Brain microvascular endothelial cell (primary cell): ENCODE results near the gene PLD5.
"Not testable (repeated sequence)": the region's sequence is repeated elsewhere in the genome, so short reads cannot be mapped to it uniquely, and the experiment has no call there.

ENCODE experiments used
- DNase-seq: peaks from one replicate; pipeline ENCODE4 v3.0.0-alpha.2; 2020
- H3K27ac ChIP-seq: fragments of 250-450 bp; sonication (Bioruptor Pico); 2 replicates; pipeline ENCODE4 v1.5.1; 2020; ENCODE audit warnings: mild to moderate bottlenecking, moderate library complexity
- H3K27me3 ChIP-seq: fragments of 250-450 bp; sonication (Bioruptor Pico); replicated peaks from 2 replicates; pipeline ENCODE4 v1.5.1; 2020; ENCODE audit warnings: mild to moderate bottlenecking
- H3K36me3 ChIP-seq: fragments of 250-450 bp; sonication (Bioruptor Pico); replicated peaks from 2 replicates; pipeline ENCODE4 v1.5.1; 2020; ENCODE audit warnings: mild to moderate bottlenecking
- H3K4me3 ChIP-seq: 2 replicates; pipeline ENCODE4 v1.5.1; 2011; ENCODE audit warnings: low read depth, mild to moderate bottlenecking, control low read depth, low read length, moderate library complexity
- CTCF ChIP-seq: IDR thresholded peaks from 2 replicates; pipeline ENCODE4 v1.5.1; 2011; ENCODE audit warnings: low read depth, mild to moderate bottlenecking, moderate library complexity, low read length, control low read depth, inconsistent platforms; ENCODE audit errors: missing control alignments
- in situ Hi-C: cut with HindIII; loops from 2 replicates; pipeline ENCODE4 v1.10.0; 2017; ENCODE audit warnings: low sequenced_read_pairs, low pct_ligation_motif_present

The PLD5 gene

DNA sequence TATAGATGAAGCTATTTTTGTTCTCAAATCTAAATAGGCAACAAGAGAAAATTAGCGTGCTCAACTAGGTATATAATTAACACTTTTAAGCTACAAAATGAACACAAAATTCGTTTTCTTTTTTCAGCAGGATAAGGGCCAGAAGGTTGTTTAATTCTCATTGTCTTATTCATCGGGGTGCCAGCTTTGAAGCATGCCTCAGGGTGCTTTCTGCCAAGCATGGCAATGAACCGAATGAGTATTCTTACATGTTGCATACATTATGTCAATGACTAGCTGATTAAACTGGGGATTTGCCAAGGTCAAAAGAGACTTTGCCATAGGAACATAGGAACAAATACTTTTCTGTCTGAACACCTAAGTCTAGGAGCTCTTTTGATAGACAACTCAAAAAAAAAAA lies 423.6 kb downstream of the PLD5 start:
- Histone ChIP-seq H3K4me3 (no peak overlapping the region), H3K27ac (no peak overlapping the region), H3K36me3 (no peaks in the 10 kb centered on the region), H3K27me3 (no peaks in the 10 kb centered on the region)
- in situ Hi-C loops = no loop called here
- no peak for DNase-seq
- no peak for TF ChIP-seq CTCF

- H3K36me3 ChIP-seq, in situ Hi-C loops, H3K27ac ChIP-seq, DNase-seq, H3K27me3 ChIP-seq, H3K4me3 ChIP-seq: not testable (repeated sequence)
Measured at GRCh38 chr1:242097283-242097682, 427.2 kb downstream of the PLD5 start.

GRCh38 chr1:242093116-242093515 lies 431.4 kb downstream of the PLD5 start:
- H3K36me3 ChIP-seq = no peaks in the 10 kb centered on the region
- no peak for DNase-seq
- in situ Hi-C loops = no loop called here
- no peak overlapping the region for H3K27ac ChIP-seq
- H3K27me3 ChIP-seq = no peaks in the 10 kb centered on the region
- no peak for TF ChIP-seq CTCF
- no peak overlapping the region for H3K4me3 ChIP-seq

DNA sequence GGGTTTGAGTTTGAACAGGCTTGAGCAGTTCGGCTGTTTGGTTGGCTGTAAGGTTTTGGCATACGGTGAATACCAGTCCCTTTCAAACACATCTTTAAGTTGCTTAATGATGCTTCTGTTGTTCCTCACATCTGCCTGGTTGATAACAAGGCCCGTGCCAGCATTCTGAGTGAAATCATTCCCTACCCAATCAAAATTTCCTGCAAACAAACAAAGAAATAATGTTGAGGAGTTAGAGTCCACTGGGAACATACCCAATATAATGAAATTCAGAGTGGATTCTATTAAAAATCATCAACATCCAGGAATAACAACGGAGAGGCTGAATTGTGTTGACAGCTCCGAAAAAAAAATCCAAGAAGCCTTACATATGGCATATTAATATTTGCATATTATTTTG lies 434.6 kb downstream of the PLD5 start:
- DNase-seq = no peak
- H3K36me3 ChIP-seq = no peaks in the 10 kb centered on the region
- TF ChIP-seq CTCF = no peak
- no peak overlapping the region for H3K27ac ChIP-seq
- H3K27me3 ChIP-seq = no peaks in the 10 kb centered on the region
- no peak overlapping the region for H3K4me3 ChIP-seq
- in situ Hi-C loops = no loop called here

GRCh38 chr1:242088875-242089274 lies 435.6 kb downstream of the PLD5 start:
- Histone ChIP-seq H3K27ac (no peak overlapping the region), H3K27me3 (no peaks in the 10 kb centered on the region), H3K36me3 (no peaks in the 10 kb centered on the region), H3K4me3 (no peak overlapping the region)
- in situ Hi-C loops = no loop called here
- no peak for TF ChIP-seq CTCF
- DNase-seq = no peak

GRCh38 chr1:242086706-242087105 lies 437.8 kb downstream of the PLD5 start:
- TF ChIP-seq CTCF = no peak
- no peak overlapping the region for H3K4me3 ChIP-seq

More at GRCh38 chr1:242086706-242087105, 437.8 kb downstream of the PLD5 start:
- Histone ChIP-seq H3K36me3 (no peaks in the 10 kb centered on the region), H3K27me3 (no peaks in the 10 kb centered on the region), H3K27ac (no peak overlapping the region)
- in situ Hi-C loops = no loop called here
- DNase-seq = no peak
